Posterior cingulate gyrus (tissue), 11 donors: ENCODE results near the gene CTNNB1.

Experiments used
- DNase-seq, 10 donors: peaks; one replicate each; pipeline versions ENCODE4 v3.0.0 to v3.0.0-alpha.2; 2020 to 2021; ENCODE audit warnings: mixed read lengths in 3 of 10
- intact Hi-C: fragments of 100-400 bp; cut with DNase I; formaldehyde crosslinking; loops from one replicate; pipeline ENCODE4 v1.15.1; 2023

CTNNB1 gene

GRCh38 chr3:41198950-41199865 lies at the start of gene CTNNB1:
CTNNB1 (plus strand) TSS chr3:41199505; CDS start chr3:41224069, 24,564 bp downstream.
- intact Hi-C loops, result no loop called here
- DNase-seq, result peak; percentile 86 to 99 (median 90)

- intact Hi-C loops, result no loop called here
- no peak for DNase-seq
Measured at GRCh38 chr3:41155834-41156233, 43.5 kb upstream of the CTNNB1 start.

GRCh38 chr3:41158947-41159346 lies 40.4 kb upstream of the CTNNB1 start:
- intact Hi-C loops, result no loop called here
- no peak for DNase-seq

- intact Hi-C loops, result no loop called here
- DNase-seq, result no peak
Measured at GRCh38 chr3:41159588-41160189, 39.6 kb upstream of the CTNNB1 start.

- no peak for DNase-seq
- intact Hi-C loops, result no loop called here
Measured at GRCh38 chr3:41162541-41162940, 36.8 kb upstream of the CTNNB1 start.

- intact Hi-C loops, result no loop called here
- no peak for DNase-seq
Measured at GRCh38 chr3:41163006-41163405, 36.3 kb upstream of the CTNNB1 start.

- intact Hi-C loops, result no loop called here
- no peak for DNase-seq
Measured at GRCh38 chr3:41163421-41163820, 35.9 kb upstream of the CTNNB1 start.

GRCh38 chr3:41164777-41165176 lies 34.5 kb upstream of the CTNNB1 start:
- DNase-seq, result no peak
- intact Hi-C loops, result no loop called here

GRCh38 chr3:41167722-41168497 lies 31.4 kb upstream of the CTNNB1 start:
- DNase-seq, result no peak
- intact Hi-C loops, result no loop called here

- DNase-seq, result no peak
- intact Hi-C loops, result no loop called here
Measured at GRCh38 chr3:41169023-41169422, 30.3 kb upstream of the CTNNB1 start.

- intact Hi-C loops, result no loop called here
- DNase-seq, result peak in 1 of 10 donors; percentile 68
Measured at GRCh38 chr3:41173926-41174885, 25.1 kb upstream of the CTNNB1 start.

GRCh38 chr3:41175365-41175764 lies 23.9 kb upstream of the CTNNB1 start:
- DNase-seq, result no peak
- intact Hi-C loops, result no loop called here

- intact Hi-C loops, result no loop called here
Measured at GRCh38 chr3:41176596-41176995, 22.7 kb upstream of the CTNNB1 start.

GRCh38 chr3:41178576-41178975 lies 20.7 kb upstream of the CTNNB1 start:
- intact Hi-C loops, result no loop called here
- DNase-seq, result no peak

More at GRCh38 chr3:41176596-41176995, 22.7 kb upstream of the CTNNB1 start:
- DNase-seq, result no peak

- intact Hi-C loops, result no loop called here
- DNase-seq, result no peak
Measured at GRCh38 chr3:41180396-41180795, 18.9 kb upstream of the CTNNB1 start.

GRCh38 chr3:41182504-41183059 lies 16.7 kb upstream of the CTNNB1 start:
- intact Hi-C loops, result no loop called here
- peak in 1 of 10 donors; percentile 66 for DNase-seq

- no peak for DNase-seq
- intact Hi-C loops, result no loop called here
Measured at GRCh38 chr3:41184394-41184793, 14.9 kb upstream of the CTNNB1 start.

- DNase-seq, result no peak
- intact Hi-C loops, result no loop called here
Measured at GRCh38 chr3:41186297-41186696, 13.0 kb upstream of the CTNNB1 start.

GRCh38 chr3:41188306-41188705 lies 11.0 kb upstream of the CTNNB1 start:
- DNase-seq, result no peak
- intact Hi-C loops, result no loop called here
